A549 treated with GW870086 at 1 μM for 4 hours (cell line): Measurements from ENCODE around the gene LDHA. TPM values are rescaled to one million over a fixed set of nuclear protein-coding genes. Genes with fewer than 3 reads are reported as not detected.

Experiments
- total RNA-seq: library from RNA; stranded (reverse); fragments of 200-300 nt; extraction: Qiagen RNA extraction; gene quantifications from 5 replicates; pipeline ENCODE4 v1.2.3, GENCODE V29; 2022; ENCODE audit warnings: low read depth

Gene LDHA
- total RNA-seq, result 2,911 to 3,783 TPM (median 3,414 TPM) in 5 replicates

GRCh38 chr11:18394275-18394927 lies at the start of gene LDHA:
Gene LDHA (plus strand): TSS chr11:18394563. CDS start chr11:18396843, 2,280 bp downstream.

GRCh38 chr11:18455686-18456372 lies 61.5 kb downstream of the LDHA start, which contains the start of gene LDHAL6A:
Gene LDHAL6A (plus strand): TSS chr11:18455856. CDS start chr11:18456681, 825 bp downstream.

Other genes starting within 250 kb of the LDHA start
- not detected in 5 replicates for gene MRGPRX4, start 221.7 kb upstream of the LDHA start, total RNA-seq
- gene SAA4, start 157.8 kb upstream of the LDHA start, total RNA-seq, result not detected in 5 replicates
- 0.24 to 0.43 TPM in 2 of 5 replicates, not detected in the others for gene SAA2, start 145.9 kb upstream of the LDHA start, total RNA-seq
- 0.97 to 2.6 TPM (median 1.6 TPM) in 5 replicates for gene SAA1, start 128.3 kb upstream of the LDHA start, total RNA-seq
- gene HPS5, start 72.4 kb upstream of the LDHA start, total RNA-seq, result 13.8 to 16.7 TPM (median 15.5 TPM) in 5 replicates
- gene GTF2H1, start 72.0 kb upstream of the LDHA start, total RNA-seq, result 35.3 to 42.6 TPM (median 38.1 TPM) in 5 replicates
- 0.18 to 0.21 TPM in 2 of 5 replicates, not detected in the others for gene LDHC, start 17.8 kb downstream of the LDHA start, total RNA-seq
- not detected in 5 replicates for gene LDHAL6A, start 61.3 kb downstream of the LDHA start, total RNA-seq
- 85.9 to 109 TPM (median 98.0 TPM) in 5 replicates for gene TSG101, start 132.4 kb downstream of the LDHA start, total RNA-seq
- 16.6 to 23.3 TPM (median 20.7 TPM) in 5 replicates for gene UEVLD, start 194.2 kb downstream of the LDHA start, total RNA-seq
- gene MISFA, start 205.2 kb downstream of the LDHA start, total RNA-seq, result 1.9 to 2.7 TPM (median 2.2 TPM) in 5 replicates
- 13.5 to 20.4 TPM (median 18.4 TPM) in 5 replicates for gene SPTY2D1, start 239.8 kb downstream of the LDHA start, total RNA-seq